ENCODE data around the gene RASD1. TPM values are rescaled to one million over a fixed set of nuclear protein-coding genes. Genes with fewer than 3 reads are reported as not detected.

RASD1 gene
- total RNA-seq, 1 experiment from 2014 or later, result 11.0 TPM

DNA sequence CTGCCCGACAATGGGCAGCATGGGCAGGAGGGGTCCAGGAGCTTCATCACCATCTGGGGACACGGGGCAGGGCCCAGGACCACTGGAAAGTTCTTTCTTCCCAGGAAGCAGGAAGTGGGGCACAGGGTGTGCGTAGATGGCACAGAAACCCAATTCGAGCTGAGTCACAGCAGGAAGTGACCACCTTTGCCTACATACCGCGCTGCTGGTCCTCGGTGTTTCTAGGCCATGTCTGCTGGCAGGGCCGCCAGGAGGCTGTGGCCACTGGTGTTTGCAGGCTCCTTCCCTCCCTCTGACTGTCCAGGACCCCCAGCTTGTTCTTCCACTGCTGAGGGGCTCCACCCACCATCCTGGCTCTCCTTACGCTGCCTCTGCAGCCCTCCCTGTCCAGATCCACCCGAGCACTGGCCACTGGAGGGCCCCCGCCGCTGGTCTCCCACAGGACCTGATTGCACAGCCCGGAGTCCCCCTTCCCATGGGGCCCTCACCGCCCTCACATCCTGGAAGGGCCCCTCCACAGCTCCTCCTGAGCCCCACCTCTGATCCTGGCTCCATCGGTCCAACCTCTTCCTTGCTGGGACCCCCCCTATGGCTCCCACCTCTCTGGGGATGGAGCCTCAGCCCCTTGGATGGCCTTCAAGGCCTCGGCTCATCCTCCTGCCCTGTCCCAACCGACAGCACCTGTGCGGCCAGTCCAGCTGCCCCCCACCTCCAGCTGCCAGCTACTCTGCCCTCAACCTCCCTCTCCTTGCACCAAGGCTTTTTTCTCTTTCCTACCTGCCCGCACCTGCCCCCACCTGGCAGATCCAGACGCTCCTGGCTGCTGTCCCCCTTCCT is 14.5 kb upstream of the RASD1 start:
- ChIA-PET POLR2A (interaction anchor here (0.6 kb wide), 1 partner anchor 235 kb away, joined by 3 read pairs; no protein-coding TSS in a partner anchor), CTCF (no interaction called here)
- TF ChIP-seq, protein P1, sequence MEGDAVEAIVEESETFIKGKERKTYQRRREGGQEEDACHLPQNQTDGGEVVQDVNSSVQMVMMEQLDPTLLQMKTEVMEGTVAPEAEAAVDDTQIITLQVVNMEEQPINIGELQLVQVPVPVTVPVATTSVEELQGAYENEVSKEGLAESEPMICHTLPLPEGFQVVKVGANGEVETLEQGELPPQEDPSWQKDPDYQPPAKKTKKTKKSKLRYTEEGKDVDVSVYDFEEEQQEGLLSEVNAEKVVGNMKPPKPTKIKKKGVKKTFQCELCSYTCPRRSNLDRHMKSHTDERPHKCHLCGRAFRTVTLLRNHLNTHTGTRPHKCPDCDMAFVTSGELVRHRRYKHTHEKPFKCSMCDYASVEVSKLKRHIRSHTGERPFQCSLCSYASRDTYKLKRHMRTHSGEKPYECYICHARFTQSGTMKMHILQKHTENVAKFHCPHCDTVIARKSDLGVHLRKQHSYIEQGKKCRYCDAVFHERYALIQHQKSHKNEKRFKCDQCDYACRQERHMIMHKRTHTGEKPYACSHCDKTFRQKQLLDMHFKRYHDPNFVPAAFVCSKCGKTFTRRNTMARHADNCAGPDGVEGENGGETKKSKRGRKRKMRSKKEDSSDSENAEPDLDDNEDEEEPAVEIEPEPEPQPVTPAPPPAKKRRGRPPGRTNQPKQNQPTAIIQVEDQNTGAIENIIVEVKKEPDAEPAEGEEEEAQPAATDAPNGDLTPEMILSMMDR (IDR thresholded peaks at IDR 0.05; ENCODE audit: insufficient read depth in 1 of 2, low read depth in 1 of 2, low read length in 1 of 2, severe bottlenecking in 1 of 2, unreplicated experiment in 1 of 2), result no peak
- BruUV-seq (replicated peaks), result no TSS peak
- Mint-ChIP-seq H3K4me1 (ENCODE audit: low read depth, unreplicated experiment) (no peaks in the 10 kb centered on the region), H3K36me3 (ENCODE audit: insufficient read depth, unreplicated experiment) (no peaks in the 10 kb centered on the region), H3K4me3 (ENCODE audit: unreplicated experiment) (no peak overlapping the region), H3K9me3 (ENCODE audit: unreplicated experiment) (no peaks in the 10 kb centered on the region), H3K27me3 (ENCODE audit: insufficient read depth, unreplicated experiment) (no peaks in the 10 kb centered on the region), H3K27ac (ENCODE audit: unreplicated experiment) (peak overlapping the region; percentile 19)
- Histone ChIP-seq H3K9me3 (no peaks in the 10 kb centered on the region), H3K27me3 (replicated peaks; ENCODE audit: control insufficient read depth, insufficient read depth, low read length) (no peaks in the 10 kb centered on the region), H3K4me1 (no peaks in the 10 kb centered on the region), H3K4me3 (ENCODE audit: low read depth, low read length) (no peak overlapping the region), H3K36me3 (ENCODE audit: control insufficient read depth, insufficient read depth, low read length) (no peaks in the 10 kb centered on the region)
- intact Hi-C loops (cut with micrococcal nuclease; ENCODE audit: unreplicated experiment), result no loop called here
- DNase-seq, result no peak

DNA sequence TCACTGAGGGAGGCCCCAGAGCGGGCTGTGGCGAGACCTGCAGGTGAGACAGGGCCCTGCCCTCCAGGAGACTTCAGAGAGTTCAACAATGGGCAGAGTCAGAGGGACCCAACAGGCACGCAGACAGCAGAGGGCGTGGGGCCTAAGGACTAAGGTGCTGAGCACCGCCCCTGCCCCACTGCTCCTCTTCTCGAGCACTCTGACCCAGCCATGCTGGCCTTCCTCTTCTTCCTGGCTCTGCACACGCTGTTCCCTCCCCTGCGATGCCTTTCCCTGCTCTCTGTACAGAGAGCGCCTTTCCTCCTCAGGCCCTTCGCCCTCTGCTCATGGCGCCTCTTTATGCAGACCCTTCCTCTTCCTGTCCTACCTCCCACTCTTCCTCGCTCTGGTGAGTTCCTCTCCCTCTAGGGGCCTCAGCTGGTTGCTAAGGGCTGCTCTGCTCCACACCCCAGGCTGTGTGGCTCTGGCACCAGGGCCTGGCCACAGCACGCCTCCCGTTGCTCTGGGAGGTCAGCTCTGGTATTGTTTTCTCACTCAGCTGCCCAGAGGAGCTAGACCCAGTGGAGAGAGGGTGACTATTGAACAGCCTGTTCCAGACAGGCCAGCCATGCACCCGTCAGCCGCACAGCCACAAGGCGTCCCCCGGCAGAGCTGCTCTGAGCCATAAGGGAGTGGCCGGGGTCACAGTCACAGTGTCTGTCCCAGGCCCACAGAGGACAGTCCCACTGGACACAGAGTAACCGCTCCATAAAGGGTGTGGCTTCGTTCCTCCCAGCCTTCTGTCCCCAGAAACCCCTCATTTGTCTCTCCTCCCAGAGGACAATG is 13.6 kb upstream of the RASD1 start:
- peak in 1 of 2 experiments; percentile 32 for DNase-seq
- Mint-ChIP-seq H3K9me3 (ENCODE audit: unreplicated experiment) (no peaks in the 10 kb centered on the region), H3K4me1 (ENCODE audit: low read depth, unreplicated experiment) (no peaks in the 10 kb centered on the region), H3K27me3 (ENCODE audit: insufficient read depth, unreplicated experiment) (no peaks in the 10 kb centered on the region), H3K36me3 (ENCODE audit: insufficient read depth, unreplicated experiment) (no peaks in the 10 kb centered on the region), H3K4me3 (ENCODE audit: unreplicated experiment) (no peak overlapping the region), H3K27ac (ENCODE audit: unreplicated experiment) (peak overlapping the region; percentile 66)
- H3K27me3 ChIP-seq (replicated peaks; ENCODE audit: control insufficient read depth, insufficient read depth, low read length), result no peaks in the 10 kb centered on the region
- H3K9me3 ChIP-seq, result no peaks in the 10 kb centered on the region
- no peaks in the 10 kb centered on the region for H3K36me3 ChIP-seq (ENCODE audit: control insufficient read depth, insufficient read depth, low read length)
- ChIA-PET POLR2A (interaction anchor here (0.6 to 1.2 kb wide), 2 partner anchors 13 to 234 kb away, joined by 3 to 4 read pairs; no protein-coding TSS in a partner anchor), CTCF (interaction anchor here (0.7 kb wide), 1 partner anchor 10 kb away, joined by 3 read pairs; no protein-coding TSS in a partner anchor)
- H3K4me1 ChIP-seq, result no peaks in the 10 kb centered on the region
- intact Hi-C loops (cut with micrococcal nuclease; ENCODE audit: unreplicated experiment), result no loop called here
- TF ChIP-seq, protein P1 (IDR thresholded peaks at IDR 0.05; ENCODE audit: insufficient read depth in 1 of 2, low read depth in 1 of 2, low read length in 1 of 2, severe bottlenecking in 1 of 2, unreplicated experiment in 1 of 2), result no peak
- H3K4me3 ChIP-seq (ENCODE audit: low read depth, low read length), result no peak overlapping the region
- no TSS peak for BruUV-seq (replicated peaks)
